WTC11 (cell line): Measurements from ENCODE around the gene TMC3. TPM values are rescaled to one million over a fixed set of nuclear protein-coding genes. Genes with fewer than 3 reads are reported as not detected.

ENCODE experiments used
- ATAC-seq: fragments of 200-7000 bp; cut with Tn5 transposase; 2 replicates; pipeline ENCODE4 v1.10.0; 2021; ENCODE audit warnings: mild to moderate bottlenecking, moderate library complexity
- CTCF ChIA-PET: fragments of 300-600 bp; sonication (Branson Sonifier 250); formaldehyde crosslinking; loops from one replicate; lab custom pipeline; 2021; ENCODE audit warnings: antibody characterized with exemption; lab: Charles Lee
- POLR2A ChIA-PET: fragments of 350-600 bp; sonication (Branson Sonifier 250); formaldehyde crosslinking; loops from one replicate; lab custom pipeline; 2021; ENCODE audit warnings: antibody characterized with exemption; lab: Charles Lee
- DNase-seq: peaks from one replicate; pipeline ENCODE4 v3.0.0; 2021; ENCODE audit warnings: low spot score
- H3K27ac Mint-ChIP-seq: 2 replicates; pipeline ENCODE4 v1.8.0; 2021; ENCODE audit warnings: mixed read lengths
- H3K27me3 Mint-ChIP-seq: 2 replicates; pipeline ENCODE4 v1.8.0; 2021; ENCODE audit warnings: low read depth, mild to moderate bottlenecking, moderate library complexity, mixed read lengths
- H3K36me3 Mint-ChIP-seq: 2 replicates; pipeline ENCODE4 v1.8.0; 2021; ENCODE audit warnings: mixed read lengths
- H3K4me1 Mint-ChIP-seq: 2 replicates; pipeline ENCODE4 v1.8.0; 2022; ENCODE audit warnings: mixed read lengths
- H3K4me3 Mint-ChIP-seq: 2 replicates; pipeline ENCODE4 v1.8.0; 2021; ENCODE audit warnings: mild to moderate bottlenecking, moderate library complexity, mixed read lengths
- H3K9me3 Mint-ChIP-seq: 2 replicates; pipeline ENCODE4 v1.8.0; 2021; ENCODE audit warnings: mixed read lengths
- ARID4B ChIP-seq: sonication (generic); formaldehyde crosslinking; IDR thresholded peaks from 2 replicates; pipeline ENCODE4 v1.8.0; 2023; ENCODE audit warnings: missing genetic modification reagents, mild to moderate bottlenecking, borderline replicate concordance
- CREB1 ChIP-seq: sonication (generic); formaldehyde crosslinking; IDR thresholded peaks from 2 replicates; pipeline ENCODE4 v1.8.0; 2023; ENCODE audit warnings: mild to moderate bottlenecking, missing genetic modification reagents
- CREM ChIP-seq: sonication (generic); formaldehyde crosslinking; IDR thresholded peaks from 2 replicates; pipeline ENCODE4 v1.8.1; 2022; ENCODE audit warnings: mild to moderate bottlenecking, missing genetic modification reagents, moderate library complexity
- ELF4 ChIP-seq: sonication (generic); formaldehyde crosslinking; IDR thresholded peaks from 2 replicates; pipeline ENCODE4 v1.8.1; 2022; ENCODE audit warnings: low read depth, mild to moderate bottlenecking, moderate library complexity, missing genetic modification reagents
- GABPB1 ChIP-seq: sonication (generic); formaldehyde crosslinking; IDR thresholded peaks from 2 replicates; pipeline ENCODE4 v1.8.1; 2023; ENCODE audit warnings: mild to moderate bottlenecking, missing genetic modification reagents
- JAZF1 ChIP-seq: fragments of 250-450 bp; sonication (Bioruptor Pico); IDR thresholded peaks from 2 replicates; pipeline ENCODE4 v1.9.0; 2021; ENCODE audit warnings: moderate library complexity, mild to moderate bottlenecking, inconsistent platforms
- JUN ChIP-seq: sonication (generic); formaldehyde crosslinking; IDR thresholded peaks from 2 replicates; pipeline ENCODE4 v1.8.0; 2023; ENCODE audit warnings: mild to moderate bottlenecking, missing genetic modification reagents
- MYBL2 ChIP-seq: sonication (generic); formaldehyde crosslinking; IDR thresholded peaks from 2 replicates; pipeline ENCODE4 v1.8.1; 2023; ENCODE audit warnings: mild to moderate bottlenecking, moderate library complexity, missing genetic modification reagents
- NR1H2 ChIP-seq: sonication (generic); formaldehyde crosslinking; IDR thresholded peaks from 2 replicates; pipeline ENCODE4 v1.9.0; 2021; ENCODE audit warnings: mild to moderate bottlenecking, moderate library complexity, missing genetic modification reagents
- PREB ChIP-seq: sonication (generic); formaldehyde crosslinking; IDR thresholded peaks from 2 replicates; pipeline ENCODE4 v1.8.1; 2022; ENCODE audit warnings: mild to moderate bottlenecking, missing genetic modification reagents, moderate library complexity, borderline replicate concordance
- PRRX2 ChIP-seq: fragments of 250-450 bp; sonication (Bioruptor Pico); IDR thresholded peaks from 2 replicates; pipeline ENCODE4 v1.8.0; 2021; ENCODE audit warnings: mild to moderate bottlenecking
- SMAD4 ChIP-seq: sonication (generic); formaldehyde crosslinking; IDR thresholded peaks from 2 replicates; pipeline ENCODE4 v1.8.0; 2022; ENCODE audit warnings: mild to moderate bottlenecking, missing genetic modification reagents
- ZNF423 ChIP-seq: fragments of 250-450 bp; sonication (Bioruptor Pico); IDR thresholded peaks from 2 replicates; pipeline ENCODE4 v2.1.2; 2022; ENCODE audit warnings: mild to moderate bottlenecking, moderate library complexity
- ZNF671 ChIP-seq: fragments of 250-450 bp; sonication (Bioruptor Pico); IDR thresholded peaks from 2 replicates; pipeline ENCODE4 v1.8.0; 2021; ENCODE audit warnings: mild to moderate bottlenecking
- total RNA-seq: library from RNA; stranded (reverse); gene quantifications from 3 replicates; pipeline ENCODE4 v1.2.3, GENCODE V29; 2021
- TF ChIP-seq, protein P1 (sequence below): sonication (generic); formaldehyde crosslinking; IDR thresholded peaks from 2 replicates; pipeline ENCODE4 v1.8.0; 2023; ENCODE audit warnings: missing genetic modification reagents
- TF ChIP-seq, protein P2 (sequence below): fragments of 250-450 bp; sonication (Bioruptor Pico); IDR thresholded peaks from 2 replicates; pipeline ENCODE4 v1.9.0; 2021; ENCODE audit warnings: mild to moderate bottlenecking
- TF ChIP-seq, protein P3 (sequence below): sonication (generic); formaldehyde crosslinking; IDR thresholded peaks from 2 replicates; pipeline ENCODE4 v1.8.0; 2022; ENCODE audit warnings: mild to moderate bottlenecking, missing genetic modification reagents

Gene TMC3
- total RNA-seq, 1 experiment from 2014 or later: not detected

DNA sequence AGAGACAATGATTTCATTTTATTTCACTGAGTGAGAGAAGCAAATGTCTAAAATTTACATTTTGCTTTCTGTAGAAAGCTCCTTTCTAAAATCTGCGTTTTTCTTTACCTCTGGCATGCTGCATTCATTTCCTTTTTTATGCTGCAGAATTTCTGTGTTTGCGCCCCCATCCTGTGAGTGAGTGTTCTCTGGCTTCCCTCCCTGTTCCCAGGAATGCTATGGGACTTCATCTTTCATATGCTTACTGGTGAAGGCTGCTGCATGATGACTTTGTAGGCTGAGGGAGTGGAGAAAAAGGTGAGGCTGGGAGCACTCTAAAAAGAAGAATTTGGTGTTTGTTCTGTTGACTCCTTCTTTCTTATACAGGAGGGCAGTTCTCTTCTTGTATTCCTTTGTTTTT is 7.7 kb upstream of the TMC3 start (continued):
- TF ChIP-seq, protein P1, sequence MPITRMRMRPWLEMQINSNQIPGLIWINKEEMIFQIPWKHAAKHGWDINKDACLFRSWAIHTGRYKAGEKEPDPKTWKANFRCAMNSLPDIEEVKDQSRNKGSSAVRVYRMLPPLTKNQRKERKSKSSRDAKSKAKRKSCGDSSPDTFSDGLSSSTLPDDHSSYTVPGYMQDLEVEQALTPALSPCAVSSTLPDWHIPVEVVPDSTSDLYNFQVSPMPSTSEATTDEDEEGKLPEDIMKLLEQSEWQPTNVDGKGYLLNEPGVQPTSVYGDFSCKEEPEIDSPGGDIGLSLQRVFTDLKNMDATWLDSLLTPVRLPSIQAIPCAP (CRISPR knock-in tag): no peak
- TF ChIP-seq SMAD4 (CRISPR knock-in tag): no peak
- TF ChIP-seq, protein P2, sequence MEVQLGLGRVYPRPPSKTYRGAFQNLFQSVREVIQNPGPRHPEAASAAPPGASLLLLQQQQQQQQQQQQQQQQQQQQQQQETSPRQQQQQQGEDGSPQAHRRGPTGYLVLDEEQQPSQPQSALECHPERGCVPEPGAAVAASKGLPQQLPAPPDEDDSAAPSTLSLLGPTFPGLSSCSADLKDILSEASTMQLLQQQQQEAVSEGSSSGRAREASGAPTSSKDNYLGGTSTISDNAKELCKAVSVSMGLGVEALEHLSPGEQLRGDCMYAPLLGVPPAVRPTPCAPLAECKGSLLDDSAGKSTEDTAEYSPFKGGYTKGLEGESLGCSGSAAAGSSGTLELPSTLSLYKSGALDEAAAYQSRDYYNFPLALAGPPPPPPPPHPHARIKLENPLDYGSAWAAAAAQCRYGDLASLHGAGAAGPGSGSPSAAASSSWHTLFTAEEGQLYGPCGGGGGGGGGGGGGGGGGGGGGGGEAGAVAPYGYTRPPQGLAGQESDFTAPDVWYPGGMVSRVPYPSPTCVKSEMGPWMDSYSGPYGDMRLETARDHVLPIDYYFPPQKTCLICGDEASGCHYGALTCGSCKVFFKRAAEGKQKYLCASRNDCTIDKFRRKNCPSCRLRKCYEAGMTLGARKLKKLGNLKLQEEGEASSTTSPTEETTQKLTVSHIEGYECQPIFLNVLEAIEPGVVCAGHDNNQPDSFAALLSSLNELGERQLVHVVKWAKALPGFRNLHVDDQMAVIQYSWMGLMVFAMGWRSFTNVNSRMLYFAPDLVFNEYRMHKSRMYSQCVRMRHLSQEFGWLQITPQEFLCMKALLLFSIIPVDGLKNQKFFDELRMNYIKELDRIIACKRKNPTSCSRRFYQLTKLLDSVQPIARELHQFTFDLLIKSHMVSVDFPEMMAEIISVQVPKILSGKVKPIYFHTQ (CRISPR knock-in tag): no peak

DNA sequence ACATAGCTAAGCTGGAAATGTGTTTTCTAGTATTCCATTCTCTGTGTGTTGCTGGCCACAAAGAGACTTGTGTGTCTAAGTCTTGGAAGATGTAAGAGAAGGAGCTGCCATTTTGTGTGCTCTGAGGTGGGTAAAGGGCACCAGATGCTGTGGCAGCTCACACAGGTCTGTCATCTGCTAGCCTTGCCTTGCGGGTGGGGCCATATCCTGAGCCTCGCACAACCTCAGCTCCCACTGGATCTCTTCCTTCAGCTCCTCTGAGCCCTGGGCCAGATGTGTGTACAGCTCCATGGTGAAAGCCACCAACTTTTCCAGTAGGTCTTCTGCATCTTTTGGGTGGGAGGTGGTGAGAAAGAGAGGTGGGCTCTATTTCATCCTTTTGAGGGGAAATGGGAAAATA is 6.7 kb upstream of the TMC3 start:
- TF ChIP-seq NR1H2 (CRISPR knock-in tag) (no peak), MYBL2 (CRISPR knock-in tag) (no peak), ARID4B (CRISPR knock-in tag) (no peak)
- peaks cover 13% of the 10 kb centered on the region for H3K9me3 Mint-ChIP-seq
- H3K27me3 Mint-ChIP-seq: no peaks in the 10 kb centered on the region
- CTCF ChIA-PET: interaction anchor here (1.0 to 1.9 kb wide), 6 partner anchors 30 to 468 kb away, joined by 3 to 10 read pairs (median 4); no protein-coding TSS in a partner anchor
- 0 out of 2 replicates have a peak, but pooled peaks have one; percentile 30 for ATAC-seq
- peaks cover 9% of the 10 kb centered on the region for H3K36me3 Mint-ChIP-seq
- H3K4me1 Mint-ChIP-seq: peaks cover 15% of the 10 kb centered on the region
- H3K27ac Mint-ChIP-seq: no peak overlapping the region
- H3K4me3 Mint-ChIP-seq: no peak overlapping the region
- POLR2A ChIA-PET: no interaction called here
- DNase-seq: no peak

- Mint-ChIP-seq H3K27me3 (no peaks in the 10 kb centered on the region), H3K4me1 (peaks cover 15% of the 10 kb centered on the region)
Observed at GRCh38 chr15:81380203-81380602, 6.2 kb upstream of the TMC3 start.

More at GRCh38 chr15:81380203-81380602, 6.2 kb upstream of the TMC3 start:
- no peak for TF ChIP-seq JAZF1
- TF ChIP-seq, protein P2 (CRISPR knock-in tag): no peak
- no peak for TF ChIP-seq CREB1 (CRISPR knock-in tag)
- TF ChIP-seq GABPB1 (CRISPR knock-in tag): no peak
- TF ChIP-seq, protein P3, sequence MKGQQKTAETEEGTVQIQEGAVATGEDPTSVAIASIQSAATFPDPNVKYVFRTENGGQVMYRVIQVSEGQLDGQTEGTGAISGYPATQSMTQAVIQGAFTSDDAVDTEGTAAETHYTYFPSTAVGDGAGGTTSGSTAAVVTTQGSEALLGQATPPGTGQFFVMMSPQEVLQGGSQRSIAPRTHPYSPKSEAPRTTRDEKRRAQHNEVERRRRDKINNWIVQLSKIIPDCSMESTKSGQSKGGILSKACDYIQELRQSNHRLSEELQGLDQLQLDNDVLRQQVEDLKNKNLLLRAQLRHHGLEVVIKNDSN (CRISPR knock-in tag): no peak
- TF ChIP-seq CREM (CRISPR knock-in tag): no peak
- TF ChIP-seq PRRX2 (CRISPR knock-in tag): no peak
- TF ChIP-seq PREB: no peak
- TF ChIP-seq ELF4 (CRISPR knock-in tag): no peak
- no peak for TF ChIP-seq ZNF671
- no peak for TF ChIP-seq JUN (CRISPR knock-in tag)
- no peak for TF ChIP-seq ZNF423 (CRISPR knock-in tag)
- Mint-ChIP-seq H3K36me3 (peaks cover 9% of the 10 kb centered on the region), H3K27ac (no peak overlapping the region), H3K9me3 (peaks cover 13% of the 10 kb centered on the region), H3K4me3 (no peak overlapping the region)
- CTCF ChIA-PET: interaction anchor here (1.0 to 1.9 kb wide), 6 partner anchors 30 to 469 kb away, joined by 3 to 10 read pairs (median 4); no protein-coding TSS in a partner anchor
- ATAC-seq (no peak), DNase-seq (no peak)
- POLR2A ChIA-PET: no interaction called here
